Endothelial cell of umbilical vein (primary cell): ENCODE results near the gene WDR47. TPM values are rescaled to one million over a fixed set of nuclear protein-coding genes. Genes with fewer than 3 reads are reported as not detected.
"Not testable (repeated sequence)": the region's sequence is repeated elsewhere in the genome, so short reads cannot be mapped to it uniquely, and the experiment has no call there.

Experiments used
- BruUV-seq: library from RNA; stranded (reverse); fragments of 400-500 nt; replicated peaks from 2 replicates; lab custom pipeline; 2021; lab: Mats Ljungman, UMichigan
- CTCF ChIA-PET: fragments of 300-600, 350-600 bp; sonication (Branson Sonifier 250); formaldehyde crosslinking; loops from one replicate; lab custom pipeline; 2021; ENCODE audit warnings: antibody characterized with exemption, inconsistent platforms; lab: Charles Lee
- POLR2A ChIA-PET: fragments of 300-600, 350-600 bp; sonication (Branson Sonifier 250); formaldehyde crosslinking; loops from one replicate; lab custom pipeline; 2021; ENCODE audit warnings: antibody characterized with exemption, inconsistent platforms; lab: Charles Lee
- DNase-seq: peaks from one replicate; pipeline ENCODE4 v3.0.0-alpha.2; 2011; ENCODE audit warnings: low read depth, low spot score
- FAIRE-seq: peaks from 2 replicates; lab custom pipeline; 2011; peaks lifted over from hg19 to GRCh38; lab: Jason Lieb, UNC
- H2AFZ ChIP-seq: 2 replicates; pipeline ENCODE4 v1.6.0; 2012; ENCODE audit warnings: low read depth, low read length, control low read depth, inconsistent platforms
- H3K27ac ChIP-seq: 2 replicates; pipeline ENCODE4 v1.5.1; 2011; ENCODE audit warnings: low read depth, mild to moderate bottlenecking, control low read depth, low read length, moderate library complexity; ENCODE audit not compliant: insufficient read depth
- H3K27me3 ChIP-seq, 2 experiments: 2 replicates each; pipeline versions ENCODE4 v1.6.0 to v1.6.1; 2011; ENCODE audit warnings: low read length in 2 of 2, mixed read lengths in 1 of 2; ENCODE audit not compliant: control insufficient read depth in 2 of 2, insufficient read depth in 2 of 2
- H3K36me3 ChIP-seq, 2 experiments: 2 replicates in 1 of 2; 3 replicates in 1 of 2; pipeline ENCODE4 v1.5.1; 2011; ENCODE audit warnings: low read length in 2 of 2, mild to moderate bottlenecking in 1 of 2, moderate library complexity in 1 of 2; ENCODE audit not compliant: control insufficient read depth in 2 of 2, insufficient read depth in 2 of 2; ENCODE audit errors: extremely low read depth in 1 of 2
- H3K4me1 ChIP-seq: 3 replicates; pipeline ENCODE4 v1.5.1; 2011; ENCODE audit warnings: mild to moderate bottlenecking, low read length; ENCODE audit not compliant: control insufficient read depth, insufficient read depth; ENCODE audit errors: extremely low read depth
- H3K4me2 ChIP-seq: 2 replicates; pipeline ENCODE4 v1.6.1; 2011; ENCODE audit warnings: low read length, control low read depth, mixed read lengths; ENCODE audit not compliant: insufficient read depth
- H3K4me3 ChIP-seq, 3 experiments: fragments of 200-600 bp in 1 of 3; sonication (generic), shearing (Covaris generic) in 1 of 3; replicated peaks in 1 of 3; 2 replicates each; pipeline ENCODE4 v1.5.1; 2011 to 2016; ENCODE audit warnings: control low read depth in 3 of 3, low read length in 3 of 3, mild to moderate bottlenecking in 2 of 3, inconsistent platforms in 1 of 3, low read depth in 1 of 3, moderate library complexity in 1 of 3; ENCODE audit not compliant: insufficient read depth in 1 of 3
- H3K79me2 ChIP-seq: 2 replicates; pipeline ENCODE4 v1.6.0; 2012; ENCODE audit warnings: low read length, inconsistent platforms; ENCODE audit not compliant: control insufficient read depth, insufficient read depth
- H3K9ac ChIP-seq: replicated peaks from 2 replicates; pipeline ENCODE3; 2011; ENCODE audit warnings: low read length, control low read depth; ENCODE audit not compliant: insufficient read depth; ENCODE audit errors: extremely low read depth
- H3K9me1 ChIP-seq: replicated peaks from 3 replicates; pipeline ENCODE4 v1.6.0; 2011; ENCODE audit warnings: mild to moderate bottlenecking, low read length; ENCODE audit not compliant: control insufficient read depth, insufficient read depth; ENCODE audit errors: extremely low read depth
- H3K9me3 ChIP-seq: replicated peaks from 2 replicates; pipeline ENCODE4 v1.5.1; 2012; ENCODE audit warnings: low read length, inconsistent platforms; ENCODE audit not compliant: control insufficient read depth, insufficient read depth
- H4K20me1 ChIP-seq: replicated peaks from 2 replicates; pipeline ENCODE3; 2011; ENCODE audit warnings: mild to moderate bottlenecking, low read length; ENCODE audit not compliant: control insufficient read depth, insufficient read depth; ENCODE audit errors: extremely low read depth
- EZH2 ChIP-seq: IDR thresholded peaks from 2 replicates; pipeline ENCODE4 v1.6.1; 2012; ENCODE audit warnings: borderline replicate concordance, low read depth, mild to moderate bottlenecking, moderate library complexity, low read length, inconsistent platforms; ENCODE audit not compliant: severe bottlenecking
- FOS ChIP-seq: IDR thresholded peaks from 2 replicates; pipeline ENCODE4 v1.6.1; 2011; ENCODE audit warnings: mild to moderate bottlenecking, low read length, moderate library complexity, borderline replicate concordance; ENCODE audit not compliant: insufficient read depth
- GATA2 ChIP-seq: IDR thresholded peaks from 2 replicates; pipeline ENCODE4 v1.7.0; 2011; ENCODE audit warnings: low read depth, mild to moderate bottlenecking, moderate library complexity, mixed read lengths, low read length; ENCODE audit not compliant: insufficient read length, insufficient read depth
- JUN ChIP-seq: IDR thresholded peaks from 2 replicates; pipeline ENCODE4 v1.6.1; 2011; ENCODE audit warnings: borderline replicate concordance, low read depth; ENCODE audit not compliant: insufficient read length, insufficient read depth
- MYC ChIP-seq: IDR thresholded peaks from one replicate; pipeline ENCODE4 v1.6.1; 2011; ENCODE audit warnings: mild to moderate bottlenecking, low read depth, low read length
- POLR2A ChIP-seq: IDR thresholded peaks from 2 replicates; pipeline ENCODE4 v1.6.1; 2012; ENCODE audit warnings: low read depth, mild to moderate bottlenecking, control low read depth, low read length
- POLR2AphosphoS5 ChIP-seq: IDR thresholded peaks from 2 replicates; pipeline ENCODE4 v1.6.1; 2012; ENCODE audit warnings: low read depth, mild to moderate bottlenecking, control low read depth, low read length, moderate library complexity; ENCODE audit not compliant: insufficient read depth
- dilution Hi-C: fragments of 300-500 bp; cut with MboI; formaldehyde crosslinking; loops from one replicate; pipeline ENCODE4 v1.15.0; 2019; ENCODE audit warnings: low sequenced_read_pairs; ENCODE audit not compliant: extremely low pct_ligation_motif_present
- intact Hi-C: fragments of 100-400 bp; cut with micrococcal nuclease; formaldehyde crosslinking; loops from one replicate; pipeline ENCODE4 v1.10.0; 2022
- polyA plus RNA-seq, 4 experiments: library from polyadenylated mRNA; depleted of rRNA in 3 of 4; stranded (reverse) in 3 of 4; unstranded in 1 of 4; fragments of >200 nt; gene quantifications; 2 replicates each; pipeline versions ENCODE4 v1.2.1 to v1.2.3, GENCODE V29; 2011 to 2012; ENCODE audit warnings: missing spikeins in 1 of 4
- total RNA-seq: library from RNA; stranded (reverse); gene quantifications from 2 replicates; pipeline ENCODE4 v1.2.3, GENCODE V29; 2021
- TF ChIP-seq, protein P1 (sequence below), 2 donors: IDR thresholded peaks; 1 replicate in 1 of 2; 2 replicates in 1 of 2; pipeline ENCODE4 v1.5.1; 2011; ENCODE audit warnings: low read length in 2 of 2, mild to moderate bottlenecking in 2 of 2, moderate library complexity in 2 of 2, control low read depth in 1 of 2, inconsistent platforms in 1 of 2, low read depth in 1 of 2; ENCODE audit not compliant: insufficient read depth in 1 of 2; ENCODE audit errors: extremely low read depth in 1 of 2
- TF ChIP-seq, protein P2 (sequence below): IDR thresholded peaks from 2 replicates; pipeline ENCODE4 v1.6.1; 2011; ENCODE audit not compliant: insufficient read depth, insufficient read length

Gene WDR47
- total and polyA plus RNA-seq, 2 donors (not counting 3 experiments of a cell fraction or from before 2014, with no cell fraction given), result 9.1 to 19.0 TPM

DNA sequence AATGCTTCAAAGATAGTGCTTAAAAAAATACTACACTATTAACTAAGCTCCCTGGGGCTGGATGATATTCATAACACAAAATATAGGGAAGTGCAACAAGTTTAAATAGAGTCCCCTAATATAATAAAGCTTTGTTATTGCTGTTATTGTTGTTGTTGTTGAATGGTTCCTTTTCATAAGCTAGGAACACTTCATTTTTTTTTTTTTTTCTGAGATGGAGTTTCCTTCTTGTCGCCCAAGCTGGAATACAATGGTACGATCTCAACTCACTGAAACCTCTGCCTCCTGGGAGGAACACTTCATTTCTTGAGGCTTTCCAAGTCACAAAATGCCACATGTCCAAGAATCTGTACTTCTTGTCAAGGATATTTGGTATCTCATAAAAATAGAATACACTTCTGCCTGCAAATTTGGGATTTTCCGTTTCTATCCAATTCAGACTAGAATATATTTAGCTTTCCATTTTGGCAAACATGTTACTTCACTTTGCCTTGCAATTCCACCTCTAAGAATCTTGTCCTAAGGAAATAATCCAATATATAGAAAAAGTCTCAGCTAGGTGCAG, 21.1 kb downstream of the WDR47 start:
- FAIRE-seq (no peak), DNase-seq (no peak)
- Histone ChIP-seq H3K4me1 (no peaks in the 10 kb centered on the region), H2AFZ (no peak overlapping the region), H3K4me3 (no peak overlapping the region), H3K36me3 (peaks cover 0 to 3% of the 10 kb centered on the region in 2 experiments), H3K27ac (no peak overlapping the region), H3K79me2 (peaks cover 4% of the 10 kb centered on the region), H3K9me3 (no peaks in the 10 kb centered on the region), H3K9ac (no peak overlapping the region), H3K27me3 (no peaks in the 10 kb centered on the region), H3K4me2 (no peak overlapping the region), H4K20me1 (no peaks in the 10 kb centered on the region), H3K9me1 (no peaks in the 10 kb centered on the region)
- TF ChIP-seq GATA2, result no peak
- TF ChIP-seq, protein P1, sequence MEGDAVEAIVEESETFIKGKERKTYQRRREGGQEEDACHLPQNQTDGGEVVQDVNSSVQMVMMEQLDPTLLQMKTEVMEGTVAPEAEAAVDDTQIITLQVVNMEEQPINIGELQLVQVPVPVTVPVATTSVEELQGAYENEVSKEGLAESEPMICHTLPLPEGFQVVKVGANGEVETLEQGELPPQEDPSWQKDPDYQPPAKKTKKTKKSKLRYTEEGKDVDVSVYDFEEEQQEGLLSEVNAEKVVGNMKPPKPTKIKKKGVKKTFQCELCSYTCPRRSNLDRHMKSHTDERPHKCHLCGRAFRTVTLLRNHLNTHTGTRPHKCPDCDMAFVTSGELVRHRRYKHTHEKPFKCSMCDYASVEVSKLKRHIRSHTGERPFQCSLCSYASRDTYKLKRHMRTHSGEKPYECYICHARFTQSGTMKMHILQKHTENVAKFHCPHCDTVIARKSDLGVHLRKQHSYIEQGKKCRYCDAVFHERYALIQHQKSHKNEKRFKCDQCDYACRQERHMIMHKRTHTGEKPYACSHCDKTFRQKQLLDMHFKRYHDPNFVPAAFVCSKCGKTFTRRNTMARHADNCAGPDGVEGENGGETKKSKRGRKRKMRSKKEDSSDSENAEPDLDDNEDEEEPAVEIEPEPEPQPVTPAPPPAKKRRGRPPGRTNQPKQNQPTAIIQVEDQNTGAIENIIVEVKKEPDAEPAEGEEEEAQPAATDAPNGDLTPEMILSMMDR (IDR thresholded peaks at IDR 0.05; ENCODE audit: extremely low read depth in 1 of 2, insufficient read depth in 1 of 2, low read depth in 1 of 2, low read length in 2 of 2), result no peak
- no peak for TF ChIP-seq FOS
- TF ChIP-seq MYC, result no peak
- TF ChIP-seq JUN, result no peak
- TF ChIP-seq POLR2A, result no peak
- TF ChIP-seq EZH2, result no peak
- TF ChIP-seq POLR2AphosphoS5, result no peak
- TF ChIP-seq, protein P2, sequence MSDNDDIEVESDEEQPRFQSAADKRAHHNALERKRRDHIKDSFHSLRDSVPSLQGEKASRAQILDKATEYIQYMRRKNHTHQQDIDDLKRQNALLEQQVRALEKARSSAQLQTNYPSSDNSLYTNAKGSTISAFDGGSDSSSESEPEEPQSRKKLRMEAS, result no peak
- ChIA-PET POLR2A (interaction anchor here (0.6 kb wide), 1 partner anchor 91 kb away, joined by 3 read pairs; no protein-coding TSS in a partner anchor), CTCF (interaction anchor here (0.6 to 1.4 kb wide), 5 partner anchors 9 to 92 kb away, joined by 3 to 4 read pairs (median 3); a partner anchor contains a TSS)
- no TSS peak for BruUV-seq
- dilution Hi-C loops (no loop called here), intact Hi-C loops (no loop called here)

DNA sequence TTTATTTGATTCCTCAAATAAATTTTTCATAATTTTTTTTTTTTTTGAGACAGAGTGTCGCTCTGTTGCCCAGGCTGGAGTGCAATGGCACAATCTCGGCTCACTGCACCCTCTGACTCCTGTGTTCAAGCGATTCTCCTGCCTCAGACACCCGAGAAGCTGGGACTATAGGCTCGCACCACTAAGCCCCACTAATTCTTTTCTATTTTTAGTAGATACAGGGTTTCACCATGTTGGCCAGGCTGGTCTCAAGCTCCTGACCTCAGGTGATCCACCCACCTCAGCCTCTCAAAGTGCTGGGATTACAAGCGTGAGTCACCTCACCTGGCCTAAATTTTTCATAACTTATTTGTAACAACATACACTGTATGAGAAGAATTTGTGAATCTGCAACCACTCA, 24.2 kb downstream of the WDR47 start:
- FAIRE-seq, H3K9ac ChIP-seq, H3K4me2 ChIP-seq, H3K9me3 ChIP-seq, H3K9me1 ChIP-seq, H2AFZ ChIP-seq, H3K36me3 ChIP-seq, H3K79me2 ChIP-seq, dilution Hi-C loops, H3K27me3 ChIP-seq, DNase-seq, BruUV-seq, H3K4me1 ChIP-seq, H3K4me3 ChIP-seq, intact Hi-C loops, H4K20me1 ChIP-seq, H3K27ac ChIP-seq: not testable (repeated sequence)
- CTCF ChIA-PET, result interaction anchor here (0.6 to 1.8 kb wide), 5 partner anchors 10 to 165 kb away, joined by 3 to 8 read pairs (median 3); a partner anchor contains a TSS
- POLR2A ChIA-PET, result interaction anchor here (0.6 kb wide), 1 partner anchor 43 kb away, joined by 3 read pairs; no protein-coding TSS in a partner anchor
